Glomerular endothelial cell (primary cell): ENCODE measurements around the gene RELN. TPM values are rescaled to one million over a fixed set of nuclear protein-coding genes. Genes with fewer than 3 reads are reported as not detected.
A peak's percentile ranks its signal among the peaks of the same experiment; 100 is the strongest.

Experiments used
- DNase-seq: peaks from one replicate; pipeline ENCODE4 v3.0.0-alpha.2; 2011; ENCODE audit warnings: low read depth, low spot score; ENCODE audit errors: extremely low read depth
- total RNA-seq: library from RNA; depleted of rRNA; stranded (reverse); fragments of >200 nt; gene quantifications from 2 replicates; pipeline ENCODE4 v1.2.3, GENCODE V29; 2015

The RELN gene
- total RNA-seq, 1 donor from 2014 or later = 8.1 TPM

DNA sequence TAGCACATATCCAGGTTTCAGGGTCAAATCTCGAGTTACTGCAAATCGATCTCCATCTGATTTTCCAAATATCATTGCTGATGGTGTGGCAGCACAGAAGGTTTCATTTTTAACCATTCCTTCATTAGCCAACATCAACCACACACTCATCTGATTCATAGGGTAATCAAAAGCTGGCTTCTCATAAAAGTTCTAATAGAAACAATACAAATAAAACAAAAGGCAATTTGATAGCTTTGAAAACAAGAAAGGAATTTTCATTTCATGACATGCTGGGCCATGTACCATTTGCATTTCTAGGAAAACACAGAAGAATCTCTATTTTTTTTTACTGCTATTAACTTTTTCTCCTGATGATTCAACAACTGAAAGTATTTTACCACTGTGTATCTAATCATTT lies 395.8 kb downstream of the RELN start:
- DNase-seq = no peak

DNA sequence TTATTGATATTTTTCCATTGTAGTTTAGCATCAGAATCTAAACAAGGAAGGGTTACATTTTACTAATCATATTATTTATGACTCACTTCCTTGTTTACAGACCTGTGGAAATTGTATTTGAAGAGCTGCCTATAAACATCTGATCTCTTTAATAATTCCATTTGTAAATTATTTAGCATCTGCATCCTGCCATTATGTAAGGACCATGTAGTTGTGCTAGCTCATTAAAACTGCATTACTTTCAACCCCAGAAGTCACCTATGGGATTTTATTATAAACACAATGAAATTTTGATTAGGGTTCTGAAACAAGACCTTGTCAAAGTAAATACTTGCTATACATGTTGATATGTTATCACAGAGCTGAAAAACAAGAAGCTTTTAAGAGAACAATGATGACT lies 396.6 kb downstream of the RELN start:
- no peak for DNase-seq

DNA sequence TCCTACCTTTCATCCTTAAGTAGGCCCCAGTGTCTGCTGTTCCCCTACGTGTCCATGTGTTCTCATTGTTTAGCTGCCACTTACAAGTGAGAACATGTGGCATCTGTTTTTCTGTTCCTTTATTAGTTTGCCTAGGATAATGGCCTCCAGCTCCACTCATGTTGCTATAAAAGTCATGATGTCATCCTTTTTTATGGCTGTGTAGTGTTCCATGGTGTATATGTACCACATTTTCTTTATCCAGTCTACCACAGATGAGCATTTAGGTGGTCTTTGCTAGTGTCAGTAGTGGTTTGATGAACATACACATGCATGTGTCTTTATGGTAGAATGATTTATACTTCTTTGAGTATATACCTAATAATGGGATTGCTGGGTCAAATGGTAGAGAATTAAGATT lies 397.3 kb downstream of the RELN start:
- DNase-seq = no peak

DNA sequence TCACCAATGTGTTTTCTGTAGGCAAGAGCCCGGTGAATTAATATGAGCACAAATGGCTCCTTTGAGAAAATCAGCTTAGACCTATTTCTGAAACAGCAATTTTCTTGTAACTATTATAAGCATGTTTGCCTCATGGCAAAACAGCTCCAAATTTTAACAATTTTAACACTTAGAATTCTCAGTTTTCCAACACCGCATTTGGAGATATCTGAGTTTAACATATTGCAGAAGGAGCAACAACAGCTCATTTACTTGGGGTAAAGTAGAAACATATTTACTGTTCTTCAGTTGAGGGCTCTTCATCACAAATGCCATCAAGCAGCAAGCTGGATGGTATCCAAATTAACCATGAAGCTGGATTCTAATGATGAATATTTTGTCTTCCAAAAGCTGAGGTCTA lies 409.4 kb downstream of the RELN start:
- DNase-seq = no peak

DNA sequence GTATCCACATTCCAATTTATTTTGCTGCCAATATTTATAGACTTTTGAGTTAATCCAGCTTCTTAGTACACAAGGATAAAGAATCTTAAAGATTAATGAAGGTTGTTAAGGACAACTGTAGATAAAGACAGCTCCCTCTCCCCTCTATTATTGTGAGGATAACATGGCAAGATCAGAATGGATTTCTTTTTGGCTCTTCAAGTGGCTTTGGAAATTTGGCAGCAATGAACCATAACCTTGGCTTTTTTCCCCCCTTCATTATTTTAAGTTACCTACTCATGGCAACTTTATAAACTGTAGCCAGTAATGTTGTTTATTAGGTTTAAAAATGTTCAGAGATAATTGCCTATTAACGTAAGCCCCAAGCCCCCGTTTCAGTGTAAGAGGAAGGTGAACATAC lies 412.4 kb downstream of the RELN start:
- no peak for DNase-seq

DNA sequence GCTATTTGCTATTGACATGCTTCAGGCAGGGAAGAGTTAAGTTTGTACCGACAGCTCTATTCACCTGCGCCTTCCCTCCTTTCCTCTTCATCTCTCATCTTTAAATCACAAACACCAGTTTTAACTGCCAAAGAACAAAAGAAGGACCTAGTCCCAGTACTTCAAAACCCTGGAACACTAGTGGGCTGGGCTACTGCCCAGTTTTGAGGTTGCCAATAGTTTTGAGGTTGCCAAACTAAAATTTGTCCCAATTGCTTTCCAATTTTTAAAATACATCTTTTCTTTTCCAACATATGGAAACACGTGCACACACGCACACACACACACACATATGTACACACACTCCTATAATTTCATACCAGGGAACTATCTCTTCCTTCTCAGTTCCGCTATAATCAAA lies 412.8 kb downstream of the RELN start:
- no peak for DNase-seq

DNA sequence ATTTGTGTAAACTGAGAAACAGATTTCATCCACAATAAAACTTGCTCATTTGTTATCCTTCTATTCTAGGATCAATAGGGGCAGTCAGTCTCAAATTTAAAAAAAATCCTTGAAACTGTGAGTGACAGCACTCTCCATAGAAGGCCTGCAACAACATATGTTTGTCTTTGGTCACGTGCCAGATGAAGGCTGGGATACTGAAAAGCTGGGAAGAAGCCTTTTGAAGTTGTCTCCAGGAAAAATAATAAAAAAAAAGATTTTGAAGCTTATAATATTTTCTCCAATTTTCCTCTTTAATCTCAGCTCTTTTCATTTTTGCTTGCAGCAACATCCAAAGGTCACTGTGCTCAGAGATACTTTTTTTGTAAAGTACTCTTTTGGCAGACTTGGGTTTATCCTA lies 414.9 kb downstream of the RELN start:
- DNase-seq = no peak

DNA sequence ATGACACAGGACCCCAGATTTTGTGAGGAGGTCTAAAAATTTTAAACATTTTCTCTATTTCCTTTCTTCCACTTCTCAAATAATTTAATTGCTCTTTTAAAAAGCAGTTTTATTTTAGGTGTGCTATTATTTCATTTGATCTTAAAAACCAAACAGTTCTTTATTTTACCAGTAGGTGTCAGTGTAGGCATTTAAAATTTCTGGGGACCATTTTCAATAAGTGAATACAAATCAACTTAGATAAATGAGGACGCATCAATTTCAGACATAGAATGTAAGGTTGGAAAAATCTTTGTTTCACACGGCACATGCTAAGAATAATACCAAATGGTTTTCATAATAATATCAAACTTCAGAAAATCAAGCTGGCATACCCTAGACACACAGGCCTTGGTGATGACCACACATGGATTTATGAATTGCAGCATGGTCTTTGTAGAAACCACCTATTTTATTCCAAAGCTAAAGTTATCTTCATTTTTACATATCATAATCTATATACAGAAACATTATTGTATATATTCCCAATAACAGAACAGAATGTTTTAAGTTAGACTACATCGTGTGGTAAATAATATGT lies 415.9 kb downstream of the RELN start:
- DNase-seq = peak; percentile 29

DNA sequence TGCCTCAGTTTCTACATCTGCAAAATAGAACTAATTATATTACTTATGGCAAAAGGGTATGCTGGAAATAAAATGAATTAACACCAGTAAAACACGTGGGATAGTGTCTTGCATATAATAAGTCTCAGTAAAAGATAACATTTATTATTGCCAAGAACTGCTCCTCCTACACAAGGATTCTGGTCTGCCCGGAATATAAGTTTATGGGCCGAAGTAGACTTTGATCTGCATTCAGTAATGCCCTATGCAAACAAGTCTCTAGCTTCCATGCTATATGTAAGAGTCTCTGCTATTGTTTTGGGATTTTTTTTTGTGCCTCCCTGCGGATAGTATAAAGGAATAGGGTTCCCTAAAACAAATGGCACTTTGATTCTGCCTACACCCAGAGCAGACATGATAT lies 417.9 kb downstream of the RELN start:
- no peak for DNase-seq

DNA sequence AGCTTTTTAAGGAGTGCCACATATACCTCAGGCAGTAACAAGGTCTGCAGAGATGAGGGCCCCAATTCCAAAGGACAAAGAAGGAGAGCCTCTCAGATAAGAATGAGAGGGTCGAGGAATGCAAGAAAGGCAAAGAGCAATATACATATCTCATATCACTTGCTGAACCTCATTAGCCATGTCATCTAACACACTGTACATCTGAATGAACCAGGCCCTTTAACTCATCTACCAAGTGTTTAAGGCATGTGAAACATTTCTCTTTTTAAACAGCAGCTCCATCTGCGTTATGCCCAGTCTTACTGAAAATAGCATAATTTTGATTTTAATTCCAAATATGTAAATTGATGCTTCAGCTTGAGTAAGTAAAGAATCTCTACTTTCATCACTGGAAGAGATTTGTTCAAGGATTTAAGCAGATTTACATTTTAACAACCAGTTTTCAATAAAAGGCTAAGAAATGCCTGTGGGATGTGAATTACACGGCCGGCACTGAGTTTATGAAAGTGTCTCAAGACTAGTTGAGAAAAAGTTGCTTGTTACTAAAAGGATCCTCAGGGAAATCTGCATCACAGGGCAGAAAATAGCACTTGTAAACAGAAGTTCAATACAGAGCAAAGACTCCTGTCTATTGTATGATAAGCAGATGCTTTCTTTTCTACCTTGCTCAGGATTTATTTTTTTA lies 419.7 kb downstream of the RELN start:
- DNase-seq = no peak

DNA sequence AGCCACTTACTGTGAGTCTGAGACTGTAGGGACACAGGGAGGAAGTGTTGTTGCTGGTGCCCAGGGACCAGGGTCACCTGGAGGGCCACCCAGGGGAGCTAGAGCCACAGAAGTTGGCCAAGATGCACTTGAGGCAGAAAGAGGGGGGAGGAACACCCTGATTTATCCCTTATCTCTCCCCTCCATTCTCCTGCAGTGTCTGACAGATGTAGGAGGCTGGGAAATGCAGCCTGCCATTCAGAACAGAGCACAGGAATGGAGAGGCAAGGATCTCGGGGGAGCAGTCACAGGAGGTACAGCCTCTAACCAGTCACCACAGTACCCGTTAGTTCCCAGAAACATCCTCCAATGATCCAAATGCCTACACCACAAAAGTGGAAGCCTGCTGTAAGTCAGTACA lies 425.0 kb downstream of the RELN start:
- DNase-seq = no peak

DNA sequence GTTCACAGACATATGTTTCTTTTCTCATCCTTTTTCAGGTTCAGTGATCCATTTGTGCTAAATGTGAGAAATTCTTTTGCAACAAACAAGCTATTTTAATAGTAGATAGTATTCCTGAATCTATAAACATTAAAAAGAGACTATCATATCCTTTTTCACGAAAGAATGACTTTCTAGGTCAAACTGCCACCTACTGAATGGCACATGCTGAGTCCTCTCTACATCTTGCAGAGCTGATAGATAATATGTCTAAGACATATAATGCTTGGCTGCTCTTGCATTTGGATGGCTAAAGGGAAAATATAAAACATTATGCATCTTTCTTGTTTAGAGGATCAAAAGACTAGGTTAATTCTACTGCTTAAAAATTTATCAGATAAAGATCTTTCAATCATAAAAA lies 429.3 kb downstream of the RELN start:
- DNase-seq = no peak

DNA sequence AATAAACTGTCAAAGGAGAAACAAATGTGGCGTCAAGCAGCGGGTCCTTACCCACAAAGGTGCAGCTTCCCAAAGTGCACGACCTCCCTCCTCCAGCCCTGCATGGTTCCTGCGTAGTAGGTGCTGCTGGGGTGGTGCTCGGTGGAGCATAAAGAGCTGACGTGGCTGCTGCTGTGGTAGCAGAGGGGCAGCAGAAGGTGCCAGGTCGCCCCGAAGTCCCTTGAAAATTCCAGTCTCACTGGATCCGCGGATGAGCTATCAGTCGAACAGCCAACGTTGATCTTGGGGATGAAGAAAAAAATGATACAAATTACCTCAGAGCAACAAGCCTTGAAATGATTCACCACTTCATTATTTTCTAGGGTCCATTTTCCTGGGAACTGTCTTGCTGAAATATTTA lies 438.4 kb downstream of the RELN start:
- DNase-seq = no peak

DNA sequence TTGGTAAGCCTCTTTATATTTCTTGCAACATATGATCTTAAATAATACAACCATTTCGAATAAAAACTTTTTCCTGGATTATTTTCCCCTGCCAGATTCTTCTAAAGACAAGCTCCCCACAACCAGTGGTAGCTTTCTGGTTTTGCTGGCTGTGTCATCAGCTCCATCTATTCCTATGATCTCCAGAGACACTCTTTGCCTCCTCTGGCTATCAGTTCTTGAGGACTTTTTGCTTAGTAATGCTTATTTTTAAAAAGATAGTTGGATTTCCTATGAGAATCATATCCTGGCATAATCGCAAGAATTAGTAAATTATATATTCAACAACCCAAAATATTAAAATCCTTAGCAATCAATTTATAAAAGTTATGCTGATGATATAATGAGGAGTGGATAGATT lies 439.7 kb downstream of the RELN start:
- no peak for DNase-seq

DNA sequence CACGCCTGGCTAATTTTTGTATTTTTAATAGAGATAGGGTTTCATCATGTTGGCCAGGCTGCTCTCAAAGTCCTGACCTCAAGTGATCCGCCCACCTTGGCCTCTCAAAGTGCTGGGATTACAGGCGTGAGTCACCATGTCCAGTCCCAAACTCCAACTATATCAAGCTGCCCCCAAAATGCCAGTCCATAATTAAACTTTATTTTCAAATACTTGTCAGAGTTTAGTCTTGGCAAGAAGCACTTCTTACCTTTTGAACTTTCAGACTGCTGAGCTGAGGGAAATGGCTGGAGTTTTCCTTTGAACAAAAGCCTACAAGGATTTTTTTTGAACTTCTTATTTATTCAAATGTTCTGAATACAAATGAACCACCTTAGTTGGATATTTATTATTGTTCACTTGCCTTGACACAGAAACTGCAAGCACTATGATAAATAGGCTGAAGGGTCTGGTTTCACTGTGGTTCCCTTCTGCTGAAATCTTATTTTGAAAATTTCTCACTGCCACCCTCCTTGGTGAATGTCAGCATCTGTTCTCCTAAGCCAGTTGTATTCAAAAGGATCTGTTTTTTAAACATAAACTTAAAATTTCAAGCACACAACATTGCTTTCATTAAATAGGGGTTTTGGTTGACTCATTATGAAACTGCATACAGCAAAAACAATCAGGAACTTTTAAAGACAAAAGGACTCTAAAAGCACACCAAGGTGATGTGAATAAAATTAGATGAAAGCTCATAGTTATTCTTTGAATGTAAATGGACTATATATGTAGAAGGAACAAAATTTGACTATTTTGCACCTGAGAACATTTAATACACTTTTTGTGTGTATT lies 441.8 kb downstream of the RELN start:
- DNase-seq = no peak

DNA sequence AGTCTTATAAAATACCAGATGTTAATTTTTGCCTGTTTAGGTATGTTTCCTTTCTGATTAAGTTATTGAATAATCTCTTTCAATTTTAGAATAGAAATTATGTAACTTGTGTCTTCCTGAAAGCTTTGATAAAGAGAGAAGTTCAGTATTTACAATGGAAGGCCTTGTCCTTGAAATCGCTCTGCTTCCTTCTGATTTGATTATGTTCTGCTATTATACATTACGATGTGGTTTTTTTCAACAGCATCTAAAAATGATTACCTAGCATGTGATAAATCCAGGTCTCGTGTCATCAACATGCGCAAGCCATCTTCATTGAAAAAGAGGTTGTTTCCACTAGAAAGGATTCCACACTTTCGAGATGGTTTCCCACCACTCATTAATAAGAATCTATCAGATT lies 447.0 kb downstream of the RELN start:
- DNase-seq = no peak

DNA sequence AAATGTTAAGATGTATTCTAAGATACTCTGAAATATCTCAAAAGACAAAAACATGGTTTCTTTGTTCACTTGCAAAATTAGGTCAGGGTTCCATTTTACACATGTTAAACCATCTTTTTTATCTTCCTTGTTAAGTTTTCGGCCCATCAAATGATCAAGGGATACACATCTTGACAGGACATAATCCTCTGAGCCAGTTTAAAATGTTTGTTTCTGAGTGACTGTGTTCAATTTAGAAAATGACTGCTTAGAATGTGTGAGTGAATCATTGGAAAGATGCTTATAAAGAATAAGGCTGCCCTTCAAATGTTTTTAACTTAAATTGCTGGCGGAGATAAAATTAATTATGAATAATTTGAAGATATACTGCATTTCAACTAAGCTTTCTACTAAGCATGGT lies 447.5 kb downstream of the RELN start:
- DNase-seq = no peak

DNA sequence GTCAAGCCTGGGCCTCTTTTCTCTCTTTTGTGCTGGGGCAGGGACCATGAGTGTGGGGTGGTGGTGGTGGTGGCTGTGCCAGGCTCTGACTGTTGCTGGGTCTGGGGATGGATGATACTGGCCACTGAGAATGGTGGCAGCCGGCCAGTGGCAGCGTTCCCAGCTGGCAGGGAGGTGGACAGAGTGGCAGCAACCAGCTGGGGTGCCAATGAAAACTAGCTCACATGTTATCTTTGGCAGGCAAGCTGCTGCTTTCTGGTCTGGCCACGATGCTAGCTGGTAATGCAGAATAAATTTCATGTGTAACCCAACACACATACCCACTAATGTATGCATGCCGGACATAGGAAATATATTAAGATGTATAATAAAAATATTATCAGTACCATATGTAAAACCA lies 448.4 kb downstream of the RELN start:
- no peak for DNase-seq

DNA sequence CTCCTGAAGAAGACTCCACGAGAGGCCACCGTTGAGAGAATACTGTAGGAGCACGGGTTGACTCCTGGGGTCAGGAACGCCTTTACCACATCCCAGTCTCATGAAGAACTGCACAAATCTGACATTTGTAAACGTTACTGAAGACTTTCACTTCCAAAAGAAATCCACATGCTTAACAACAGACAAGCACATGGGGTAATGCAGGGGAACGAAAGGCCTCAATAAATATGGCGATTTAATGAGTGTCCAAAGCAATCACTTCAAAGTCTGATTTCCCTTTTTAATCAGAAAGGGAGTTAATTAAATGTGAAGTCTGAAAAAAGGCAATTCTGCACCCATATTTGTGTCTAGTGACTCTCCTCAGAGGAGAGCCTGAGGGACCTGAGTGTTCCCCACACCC lies 449.1 kb downstream of the RELN start:
- no peak for DNase-seq

DNA sequence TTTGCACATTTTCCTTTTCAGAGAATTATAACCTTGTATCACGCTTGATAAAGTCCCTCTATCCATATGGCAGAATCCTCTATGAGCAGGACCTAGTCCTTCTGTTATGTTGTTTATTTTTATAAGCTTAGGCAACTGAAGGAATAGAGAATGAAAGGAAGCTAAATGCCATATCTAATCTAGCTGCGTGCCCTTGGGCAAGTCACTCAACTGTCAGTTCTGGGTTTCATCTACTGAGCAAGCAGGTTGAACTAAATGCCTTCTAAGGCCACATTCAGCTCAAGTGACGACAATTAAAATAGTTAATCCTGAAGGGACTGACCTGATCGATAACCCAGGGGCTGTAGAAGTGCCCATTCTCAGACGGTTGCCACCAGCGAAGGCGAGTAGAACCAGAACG lies 449.6 kb downstream of the RELN start:
- DNase-seq = no peak

DNA sequence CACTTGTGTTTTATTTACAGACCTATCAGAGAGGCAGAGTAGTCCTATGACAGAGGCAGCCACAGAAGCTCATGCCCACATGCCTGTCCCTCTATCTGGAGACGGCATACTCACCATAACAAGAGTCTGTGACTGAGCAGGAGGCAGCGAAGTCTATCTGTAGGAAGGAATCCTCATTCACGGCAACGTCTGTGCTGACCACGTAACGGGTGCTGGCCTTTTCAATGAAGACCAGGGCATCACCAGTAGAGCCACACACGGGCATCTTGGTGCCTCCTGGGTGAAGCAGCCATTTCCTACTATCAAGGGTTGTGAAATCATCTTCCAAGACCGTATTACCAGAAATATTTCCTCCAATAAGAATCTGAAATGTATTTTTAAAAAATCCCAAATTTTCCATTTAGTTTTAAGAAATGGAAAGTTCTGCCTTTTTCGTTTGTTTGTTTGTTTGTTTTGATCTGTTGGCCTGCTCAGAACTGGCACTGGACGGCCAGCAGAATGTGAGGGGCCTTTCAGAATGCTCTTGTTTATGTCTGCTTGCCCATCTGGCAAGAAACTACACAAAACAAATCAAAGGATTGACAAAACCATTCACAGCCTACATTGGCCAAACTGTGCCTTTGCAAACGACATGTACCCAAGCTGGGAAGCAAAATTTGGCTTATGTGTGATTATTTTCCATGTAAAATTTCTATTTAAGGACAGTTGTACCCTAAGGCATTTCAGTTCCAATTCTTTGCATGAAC lies 450.3 kb downstream of the RELN start:
- no peak for DNase-seq
